ENCODE measurements around the gene KPNA4. TPM values are rescaled to one million over a fixed set of nuclear protein-coding genes. Genes with fewer than 3 reads are reported as not detected.

The KPNA4 gene
- polyA plus RNA-seq, 1 donor, result 25.9 TPM

- Histone ChIP-seq H3K27me3 (ENCODE audit: control insufficient read depth, insufficient read depth, low read length) (no peaks in the 10 kb centered on the region), H3K4me1 (ENCODE audit: control insufficient read depth, insufficient read depth, low read length) (no peaks in the 10 kb centered on the region), H3K9me3 (ENCODE audit: control insufficient read depth, low read depth, low read length) (no peaks in the 10 kb centered on the region), H3K27ac (ENCODE audit: low read length) (no peak overlapping the region), H3K4me3 (ENCODE audit: low read length) (no peak overlapping the region), H3K36me3 (ENCODE audit: control insufficient read depth, insufficient read depth, low read length) (no peaks in the 10 kb centered on the region)
- WGBS (ENCODE audit: insufficient coverage, low lambda C conversion rate), result 80% methylated on average over 1 of the region's 1 CpG
- no peak for DNase-seq
Measured at GRCh38 chr3:160601288-160601687, 35.9 kb upstream of the KPNA4 start.

GRCh38 chr3:160598865-160599264 is 33.5 kb upstream of the KPNA4 start:
- DNase-seq, result peak in 1 of 2 donors; percentile 44
- 25% methylated on average over 1 of the region's 2 CpGs for WGBS (ENCODE audit: insufficient coverage, low lambda C conversion rate)
- Histone ChIP-seq H3K27ac (ENCODE audit: low read length) (no peak overlapping the region), H3K4me1 (ENCODE audit: control insufficient read depth, insufficient read depth, low read length) (no peaks in the 10 kb centered on the region), H3K4me3 (ENCODE audit: low read length) (no peak overlapping the region), H3K9me3 (ENCODE audit: control insufficient read depth, low read depth, low read length) (no peaks in the 10 kb centered on the region), H3K36me3 (ENCODE audit: control insufficient read depth, insufficient read depth, low read length) (no peaks in the 10 kb centered on the region), H3K27me3 (ENCODE audit: control insufficient read depth, insufficient read depth, low read length) (no peaks in the 10 kb centered on the region)

GRCh38 chr3:160588023-160588422 is 22.7 kb upstream of the KPNA4 start:
- DNase-seq, result no peak
- no peaks in the 10 kb centered on the region for H3K36me3 ChIP-seq (ENCODE audit: control insufficient read depth, insufficient read depth, low read length)

GRCh38 chr3:160587105-160587504 is 21.7 kb upstream of the KPNA4 start:
- Histone ChIP-seq H3K36me3 (ENCODE audit: control insufficient read depth, insufficient read depth, low read length) (no peaks in the 10 kb centered on the region), H3K4me3 (ENCODE audit: low read length) (no peak overlapping the region), H3K27me3 (ENCODE audit: control insufficient read depth, insufficient read depth, low read length) (no peaks in the 10 kb centered on the region), H3K4me1 (ENCODE audit: control insufficient read depth, insufficient read depth, low read length) (no peaks in the 10 kb centered on the region), H3K27ac (ENCODE audit: low read length) (no peak overlapping the region), H3K9me3 (ENCODE audit: control insufficient read depth, low read depth, low read length) (no peaks in the 10 kb centered on the region)
- no peak for DNase-seq
- WGBS (ENCODE audit: insufficient coverage, low lambda C conversion rate), result no CpG with 5 or more reads among the region's 1 CpG

More at GRCh38 chr3:160588023-160588422, 22.7 kb upstream of the KPNA4 start:
- no peaks in the 10 kb centered on the region for H3K9me3 ChIP-seq (ENCODE audit: control insufficient read depth, low read depth, low read length)
- no peak overlapping the region for H3K27ac ChIP-seq (ENCODE audit: low read length)
- H3K27me3 ChIP-seq (ENCODE audit: control insufficient read depth, insufficient read depth, low read length), result no peaks in the 10 kb centered on the region
- no peaks in the 10 kb centered on the region for H3K4me1 ChIP-seq (ENCODE audit: control insufficient read depth, insufficient read depth, low read length)
- no peak overlapping the region for H3K4me3 ChIP-seq (ENCODE audit: low read length)

- no peaks in the 10 kb centered on the region for H3K27me3 ChIP-seq (ENCODE audit: control insufficient read depth, insufficient read depth, low read length)
- H3K4me3 ChIP-seq (ENCODE audit: low read length), result no peak overlapping the region
- H3K27ac ChIP-seq (ENCODE audit: low read length), result no peak overlapping the region
- WGBS (ENCODE audit: insufficient coverage, low lambda C conversion rate), result 100% methylated on average over 3 of the region's 3 CpGs
- DNase-seq, result no peak
- H3K9me3 ChIP-seq (ENCODE audit: control insufficient read depth, low read depth, low read length), result peaks cover under 1% of the 10 kb centered on the region
- H3K4me1 ChIP-seq (ENCODE audit: control insufficient read depth, insufficient read depth, low read length), result no peaks in the 10 kb centered on the region
- no peaks in the 10 kb centered on the region for H3K36me3 ChIP-seq (ENCODE audit: control insufficient read depth, insufficient read depth, low read length)
Measured at GRCh38 chr3:160586679-160587078, 21.3 kb upstream of the KPNA4 start.

- no peak for DNase-seq
- H3K4me1 ChIP-seq (ENCODE audit: control insufficient read depth, insufficient read depth, low read length), result no peaks in the 10 kb centered on the region
- H3K4me3 ChIP-seq (ENCODE audit: low read length), result no peak overlapping the region
- H3K36me3 ChIP-seq (ENCODE audit: control insufficient read depth, insufficient read depth, low read length), result no peaks in the 10 kb centered on the region
- H3K27me3 ChIP-seq (ENCODE audit: control insufficient read depth, insufficient read depth, low read length), result no peaks in the 10 kb centered on the region
- no peak overlapping the region for H3K27ac ChIP-seq (ENCODE audit: low read length)
- peaks cover 2% of the 10 kb centered on the region for H3K9me3 ChIP-seq (ENCODE audit: control insufficient read depth, low read depth, low read length)
Measured at GRCh38 chr3:160583451-160583850, 18.1 kb upstream of the KPNA4 start.

GRCh38 chr3:160580938-160581337 is 15.6 kb upstream of the KPNA4 start:
- Histone ChIP-seq H3K4me1 (ENCODE audit: control insufficient read depth, insufficient read depth, low read length) (no peaks in the 10 kb centered on the region), H3K27me3 (ENCODE audit: control insufficient read depth, insufficient read depth, low read length) (no peaks in the 10 kb centered on the region), H3K36me3 (ENCODE audit: control insufficient read depth, insufficient read depth, low read length) (no peaks in the 10 kb centered on the region), H3K4me3 (ENCODE audit: low read length) (no peak overlapping the region), H3K9me3 (ENCODE audit: control insufficient read depth, low read depth, low read length) (peaks cover 2% of the 10 kb centered on the region), H3K27ac (ENCODE audit: low read length) (no peak overlapping the region)
- DNase-seq, result no peak
- no CpG with 5 or more reads among the region's 2 CpGs for WGBS (ENCODE audit: insufficient coverage, low lambda C conversion rate)

GRCh38 chr3:160577556-160578195 is 12.3 kb upstream of the KPNA4 start:
- 80% methylated on average over 2 of the region's 4 CpGs for WGBS (ENCODE audit: insufficient coverage, low lambda C conversion rate)

GRCh38 chr3:160577093-160577492 is 11.7 kb upstream of the KPNA4 start:
- no CpG with 5 or more reads among the region's 2 CpGs for WGBS (ENCODE audit: insufficient coverage, low lambda C conversion rate)
- Histone ChIP-seq H3K4me1 (ENCODE audit: control insufficient read depth, insufficient read depth, low read length) (no peaks in the 10 kb centered on the region), H3K36me3 (ENCODE audit: control insufficient read depth, insufficient read depth, low read length) (no peaks in the 10 kb centered on the region), H3K4me3 (ENCODE audit: low read length) (no peak overlapping the region), H3K27ac (ENCODE audit: low read length) (no peak overlapping the region), H3K9me3 (ENCODE audit: control insufficient read depth, low read depth, low read length) (peaks cover 9% of the 10 kb centered on the region), H3K27me3 (ENCODE audit: control insufficient read depth, insufficient read depth, low read length) (no peaks in the 10 kb centered on the region)
- no peak for DNase-seq

More at GRCh38 chr3:160577556-160578195, 12.3 kb upstream of the KPNA4 start:
- H3K4me1 ChIP-seq (ENCODE audit: control insufficient read depth, insufficient read depth, low read length), result no peaks in the 10 kb centered on the region
- no peak overlapping the region for H3K4me3 ChIP-seq (ENCODE audit: low read length)
- no peak overlapping the region for H3K27ac ChIP-seq (ENCODE audit: low read length)
- DNase-seq, result no peak
- H3K27me3 ChIP-seq (ENCODE audit: control insufficient read depth, insufficient read depth, low read length), result no peaks in the 10 kb centered on the region
- peaks cover 9% of the 10 kb centered on the region for H3K9me3 ChIP-seq (ENCODE audit: control insufficient read depth, low read depth, low read length)
- H3K36me3 ChIP-seq (ENCODE audit: control insufficient read depth, insufficient read depth, low read length), result no peaks in the 10 kb centered on the region

- Histone ChIP-seq H3K4me3 (ENCODE audit: low read length) (no peak overlapping the region), H3K27ac (ENCODE audit: low read length) (no peak overlapping the region), H3K27me3 (ENCODE audit: control insufficient read depth, insufficient read depth, low read length) (no peaks in the 10 kb centered on the region), H3K36me3 (ENCODE audit: control insufficient read depth, insufficient read depth, low read length) (no peaks in the 10 kb centered on the region), H3K9me3 (ENCODE audit: control insufficient read depth, low read depth, low read length) (peaks cover 8% of the 10 kb centered on the region), H3K4me1 (ENCODE audit: control insufficient read depth, insufficient read depth, low read length) (no peaks in the 10 kb centered on the region)
- DNase-seq, result no peak
Measured at GRCh38 chr3:160576621-160577020, 11.2 kb upstream of the KPNA4 start.

- H3K9me3 ChIP-seq (ENCODE audit: control insufficient read depth, low read depth, low read length), result peaks cover 7% of the 10 kb centered on the region
- no peak overlapping the region for H3K27ac ChIP-seq (ENCODE audit: low read length)
- WGBS (ENCODE audit: insufficient coverage, low lambda C conversion rate), result no CpG with 5 or more reads among the region's 1 CpG
Measured at GRCh38 chr3:160575589-160575988, 10.2 kb upstream of the KPNA4 start.

More at GRCh38 chr3:160575589-160575988, 10.2 kb upstream of the KPNA4 start:
- no peak for DNase-seq
- no peaks in the 10 kb centered on the region for H3K36me3 ChIP-seq (ENCODE audit: control insufficient read depth, insufficient read depth, low read length)
- H3K4me1 ChIP-seq (ENCODE audit: control insufficient read depth, insufficient read depth, low read length), result no peaks in the 10 kb centered on the region
- H3K4me3 ChIP-seq (ENCODE audit: low read length), result no peak overlapping the region
- H3K27me3 ChIP-seq (ENCODE audit: control insufficient read depth, insufficient read depth, low read length), result no peaks in the 10 kb centered on the region

Measured in large intestine (tissue), 3 donors.